SK-N-SH treated with all-trans-retinoic acid at 6 μM for 48 hours (cell line): ENCODE results near the gene ARAP3.
A peak's percentile ranks its signal among the peaks of the same experiment; 100 is the strongest.

Experiments
- ATAC-seq: fragments of 200-7000 bp; cut with Tn5 transposase; 3 replicates; pipeline ENCODE4 v1.9.1; 2020; ENCODE audit warnings: mild to moderate bottlenecking, moderate library complexity
- ARNTL ChIP-seq: fragments of 450-650 bp; formaldehyde crosslinking; IDR thresholded peaks from 2 replicates; pipeline ENCODE4 v1.5.0; 2020; ENCODE audit warnings: low read depth, mild to moderate bottlenecking, moderate library complexity, borderline replicate concordance
- CREB5 ChIP-seq: fragments of 250-450 bp; sonication (Bioruptor Pico); IDR thresholded peaks from 2 replicates; pipeline ENCODE4 v1.5.1; 2020; ENCODE audit warnings: low read depth, mild to moderate bottlenecking, moderate library complexity
- CSDC2 ChIP-seq: fragments of 250-450 bp; sonication (Bioruptor Pico); IDR thresholded peaks from 2 replicates; pipeline ENCODE4 v1.5.0; 2020; ENCODE audit warnings: mild to moderate bottlenecking, moderate library complexity
- CSRNP3 ChIP-seq: fragments of 250-450 bp; sonication (Bioruptor Pico); IDR thresholded peaks from 2 replicates; pipeline ENCODE4 v1.5.1; 2021; ENCODE audit warnings: mild to moderate bottlenecking, moderate library complexity
- ESRRG ChIP-seq: fragments of 250-450 bp; sonication (Bioruptor Pico); IDR thresholded peaks from 2 replicates; pipeline ENCODE4 v1.6.1; 2021; ENCODE audit warnings: mild to moderate bottlenecking
- GLIS3 ChIP-seq: fragments of 250-450 bp; sonication (Bioruptor Pico); IDR thresholded peaks from 2 replicates; pipeline ENCODE4 v1.5.0; 2020; ENCODE audit warnings: mild to moderate bottlenecking, moderate library complexity
- ISL1 ChIP-seq: fragments of 250-450 bp; sonication (Bioruptor Pico); IDR thresholded peaks from 2 replicates; pipeline ENCODE4 v2.1.2; 2022; ENCODE audit warnings: mild to moderate bottlenecking, moderate library complexity
- OSR1 ChIP-seq: fragments of 250-450 bp; sonication (Bioruptor Pico); IDR thresholded peaks from 2 replicates; pipeline ENCODE4 v1.8.0; 2022; ENCODE audit warnings: moderate library complexity, mild to moderate bottlenecking, inconsistent platforms
- PATZ1 ChIP-seq: fragments of 250-450 bp; sonication (Bioruptor Pico); IDR thresholded peaks from 2 replicates; pipeline ENCODE4 v1.8.0; 2020; ENCODE audit warnings: mild to moderate bottlenecking, moderate library complexity, borderline replicate concordance
- POU6F1 ChIP-seq: fragments of 250-450 bp; sonication (Bioruptor Pico); IDR thresholded peaks from 2 replicates; pipeline ENCODE4 v1.8.0; 2021; ENCODE audit warnings: low read depth, mild to moderate bottlenecking, moderate library complexity, borderline replicate concordance
- PPARA ChIP-seq: fragments of 250-450 bp; sonication (Bioruptor Pico); IDR thresholded peaks from 2 replicates; pipeline ENCODE4 v1.5.0; 2020; ENCODE audit warnings: mild to moderate bottlenecking, borderline replicate concordance
- RARB ChIP-seq: fragments of 250-450 bp; sonication (Bioruptor Pico); IDR thresholded peaks from 2 replicates; pipeline ENCODE4 v1.8.0; 2021; ENCODE audit warnings: mild to moderate bottlenecking, moderate library complexity
- SNAI2 ChIP-seq: fragments of 250-450 bp; sonication (Bioruptor Pico); IDR thresholded peaks from 2 replicates; pipeline ENCODE4 v1.5.0; 2020; ENCODE audit warnings: mild to moderate bottlenecking, moderate library complexity
- TCF4 ChIP-seq: fragments of 250-450 bp; sonication (Bioruptor Pico); IDR thresholded peaks from 2 replicates; pipeline ENCODE4 v1.8.0; 2021; ENCODE audit warnings: mild to moderate bottlenecking, moderate library complexity, borderline replicate concordance
- ZC3H10 ChIP-seq: fragments of 250-450 bp; sonication (Bioruptor Pico); IDR thresholded peaks from 2 replicates; pipeline ENCODE4 v1.5.1; 2021; ENCODE audit warnings: mild to moderate bottlenecking, moderate library complexity
- ZFP30 ChIP-seq: fragments of 450-650 bp; formaldehyde crosslinking; IDR thresholded peaks from 2 replicates; pipeline ENCODE4 v1.5.0; 2022; ENCODE audit warnings: mild to moderate bottlenecking, moderate library complexity
- ZNF565 ChIP-seq: fragments of 450-650 bp; formaldehyde crosslinking; conservative IDR thresholded peaks from 2 replicates; pipeline ENCODE4 v1.5.0; 2020; ENCODE audit warnings: low read depth, mild to moderate bottlenecking, moderate library complexity
- ZNF8 ChIP-seq: fragments of 450-650 bp; formaldehyde crosslinking; IDR thresholded peaks from 2 replicates; pipeline ENCODE4 v1.5.0; 2020; ENCODE audit warnings: mild to moderate bottlenecking, moderate library complexity

Gene ARAP3

DNA sequence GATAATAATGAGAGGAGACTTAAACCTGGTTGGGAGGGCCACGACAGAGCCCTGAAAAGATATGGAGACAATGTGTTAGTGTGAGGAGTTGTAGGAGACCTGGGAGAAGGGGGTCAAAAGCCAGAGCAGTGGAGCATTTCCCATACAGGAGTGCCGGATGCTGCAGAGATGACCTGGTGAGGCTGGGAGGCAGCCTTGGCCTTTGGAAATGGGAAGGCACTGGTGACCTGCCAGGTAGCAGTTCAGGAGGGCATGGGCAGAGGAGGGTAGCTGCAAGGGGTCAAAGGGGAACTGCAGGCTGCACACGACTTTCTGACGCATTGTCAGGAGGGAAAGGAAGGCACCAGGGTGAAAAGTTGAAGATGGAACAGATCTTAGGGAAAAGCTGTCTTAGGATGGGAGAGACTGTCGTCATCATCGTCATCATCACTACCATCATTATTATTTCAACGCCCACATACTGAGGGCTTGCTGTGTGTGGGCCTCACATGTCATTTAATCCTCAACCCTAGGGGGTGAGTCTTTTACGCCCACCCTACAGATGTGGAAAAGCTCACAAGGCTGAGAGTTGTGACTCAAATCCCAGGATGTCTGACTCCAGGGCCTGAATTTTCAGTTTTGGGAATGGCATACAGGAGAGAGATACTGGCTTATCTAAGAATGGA, 13.3 kb downstream of the ARAP3 start:
- TF ChIP-seq TCF4 (CRISPR knock-in tag) (no peak), CSRNP3 (no peak), ZNF8 (no peak), ZFP30 (no peak), POU6F1 (CRISPR knock-in tag) (no peak), OSR1 (CRISPR knock-in tag) (no peak), CSDC2 (CRISPR knock-in tag) (no peak), ISL1 (CRISPR knock-in tag) (no peak)
- ATAC-seq, result no peak

GRCh38 chr5:141665995-141666940, 15.8 kb downstream of the ARAP3 start:
- no peak for TF ChIP-seq CREB5 (CRISPR knock-in tag)
- TF ChIP-seq CSDC2 (CRISPR knock-in tag), result no peak
- no peak for TF ChIP-seq GLIS3 (CRISPR knock-in tag)
- no peak for TF ChIP-seq PATZ1 (CRISPR knock-in tag)
- TF ChIP-seq PPARA (CRISPR knock-in tag), result no peak
- no peak for TF ChIP-seq OSR1 (CRISPR knock-in tag)
- TF ChIP-seq SNAI2 (CRISPR knock-in tag), result no peak
- no peak for TF ChIP-seq ESRRG (CRISPR knock-in tag)
- TF ChIP-seq ARNTL (CRISPR knock-in tag), result no peak
- TF ChIP-seq, all 23 proteins: peak for 0
- ATAC-seq, result no peak

DNA sequence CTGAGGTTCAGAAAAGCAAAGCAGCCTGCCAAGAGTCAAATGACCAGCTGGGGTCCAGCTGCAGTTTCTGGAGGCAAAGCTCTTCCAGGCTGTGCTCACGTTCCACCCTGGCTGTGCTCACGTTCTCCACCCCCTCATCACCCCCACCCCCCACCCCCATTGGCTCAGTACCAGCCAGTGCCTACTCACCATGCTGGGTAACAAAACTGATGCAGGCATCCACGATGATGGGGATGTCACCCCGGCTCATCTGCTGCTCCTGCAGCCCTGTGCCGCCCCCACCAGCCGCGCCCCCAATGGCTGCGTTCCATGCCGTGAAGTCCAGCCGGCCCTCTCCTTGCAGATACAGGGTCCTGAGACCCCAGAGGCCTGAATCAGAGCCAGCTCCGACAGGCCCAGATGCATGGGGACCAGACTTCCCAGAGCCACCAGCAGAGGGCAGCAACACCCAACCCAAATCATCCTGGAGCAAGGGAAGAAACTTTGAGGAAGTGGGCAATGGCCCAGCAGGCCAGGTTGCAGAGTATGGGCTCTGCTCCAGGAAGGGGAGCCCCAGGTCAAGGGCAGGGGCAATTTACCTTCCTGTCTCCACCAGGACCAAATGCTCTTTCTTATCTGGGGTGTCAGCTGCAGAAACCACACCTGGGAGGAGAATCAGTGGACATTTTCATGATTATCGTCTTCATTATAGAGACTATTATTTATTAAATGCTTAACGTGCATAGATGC, 17.1 kb downstream of the ARAP3 start:
- no peak for TF ChIP-seq CSRNP3
- no peak for TF ChIP-seq RARB (CRISPR knock-in tag)
- no peak for TF ChIP-seq PATZ1 (CRISPR knock-in tag)
- no peak for TF ChIP-seq SNAI2 (CRISPR knock-in tag)
- no peak for TF ChIP-seq GLIS3 (CRISPR knock-in tag)
- TF ChIP-seq CSDC2 (CRISPR knock-in tag), result no peak
- TF ChIP-seq ZC3H10 (CRISPR knock-in tag), result no peak
- TF ChIP-seq ISL1 (CRISPR knock-in tag), result no peak
- no peak for TF ChIP-seq ZNF565 (CRISPR knock-in tag)
- TF ChIP-seq ESRRG (CRISPR knock-in tag), result no peak
- ATAC-seq, result peak; percentile 96
